ENCODE data around the gene CCDC24.

CCDC24 gene

DNA sequence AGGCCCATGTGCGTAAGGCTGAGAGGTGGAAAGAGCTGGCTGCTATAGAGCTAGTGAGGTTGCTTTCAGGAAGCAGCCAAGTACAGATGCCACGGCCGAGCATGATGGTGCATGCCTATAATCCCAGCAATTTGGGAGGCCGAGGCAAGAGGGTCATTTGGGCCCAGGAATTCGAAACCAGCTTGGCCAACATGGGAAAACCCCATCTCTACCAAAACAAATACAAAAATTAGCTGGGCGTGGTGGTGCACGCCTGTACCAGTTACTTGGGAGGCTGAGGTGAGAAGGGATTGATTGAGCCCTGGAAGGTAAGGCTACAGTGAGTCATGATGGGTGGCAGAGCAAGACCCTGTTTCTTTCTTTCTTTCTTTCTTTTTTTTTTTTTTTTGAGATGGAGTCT is 2.7 kb downstream of the CCDC24 start:
- no peak overlapping the region for H3K4me3 ChIP-seq (ENCODE audit: low read depth, low read length)
- TF ChIP-seq, protein P1, sequence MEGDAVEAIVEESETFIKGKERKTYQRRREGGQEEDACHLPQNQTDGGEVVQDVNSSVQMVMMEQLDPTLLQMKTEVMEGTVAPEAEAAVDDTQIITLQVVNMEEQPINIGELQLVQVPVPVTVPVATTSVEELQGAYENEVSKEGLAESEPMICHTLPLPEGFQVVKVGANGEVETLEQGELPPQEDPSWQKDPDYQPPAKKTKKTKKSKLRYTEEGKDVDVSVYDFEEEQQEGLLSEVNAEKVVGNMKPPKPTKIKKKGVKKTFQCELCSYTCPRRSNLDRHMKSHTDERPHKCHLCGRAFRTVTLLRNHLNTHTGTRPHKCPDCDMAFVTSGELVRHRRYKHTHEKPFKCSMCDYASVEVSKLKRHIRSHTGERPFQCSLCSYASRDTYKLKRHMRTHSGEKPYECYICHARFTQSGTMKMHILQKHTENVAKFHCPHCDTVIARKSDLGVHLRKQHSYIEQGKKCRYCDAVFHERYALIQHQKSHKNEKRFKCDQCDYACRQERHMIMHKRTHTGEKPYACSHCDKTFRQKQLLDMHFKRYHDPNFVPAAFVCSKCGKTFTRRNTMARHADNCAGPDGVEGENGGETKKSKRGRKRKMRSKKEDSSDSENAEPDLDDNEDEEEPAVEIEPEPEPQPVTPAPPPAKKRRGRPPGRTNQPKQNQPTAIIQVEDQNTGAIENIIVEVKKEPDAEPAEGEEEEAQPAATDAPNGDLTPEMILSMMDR (IDR thresholded peaks at IDR 0.05; ENCODE audit: low read depth, low read length), result no peak

DNA sequence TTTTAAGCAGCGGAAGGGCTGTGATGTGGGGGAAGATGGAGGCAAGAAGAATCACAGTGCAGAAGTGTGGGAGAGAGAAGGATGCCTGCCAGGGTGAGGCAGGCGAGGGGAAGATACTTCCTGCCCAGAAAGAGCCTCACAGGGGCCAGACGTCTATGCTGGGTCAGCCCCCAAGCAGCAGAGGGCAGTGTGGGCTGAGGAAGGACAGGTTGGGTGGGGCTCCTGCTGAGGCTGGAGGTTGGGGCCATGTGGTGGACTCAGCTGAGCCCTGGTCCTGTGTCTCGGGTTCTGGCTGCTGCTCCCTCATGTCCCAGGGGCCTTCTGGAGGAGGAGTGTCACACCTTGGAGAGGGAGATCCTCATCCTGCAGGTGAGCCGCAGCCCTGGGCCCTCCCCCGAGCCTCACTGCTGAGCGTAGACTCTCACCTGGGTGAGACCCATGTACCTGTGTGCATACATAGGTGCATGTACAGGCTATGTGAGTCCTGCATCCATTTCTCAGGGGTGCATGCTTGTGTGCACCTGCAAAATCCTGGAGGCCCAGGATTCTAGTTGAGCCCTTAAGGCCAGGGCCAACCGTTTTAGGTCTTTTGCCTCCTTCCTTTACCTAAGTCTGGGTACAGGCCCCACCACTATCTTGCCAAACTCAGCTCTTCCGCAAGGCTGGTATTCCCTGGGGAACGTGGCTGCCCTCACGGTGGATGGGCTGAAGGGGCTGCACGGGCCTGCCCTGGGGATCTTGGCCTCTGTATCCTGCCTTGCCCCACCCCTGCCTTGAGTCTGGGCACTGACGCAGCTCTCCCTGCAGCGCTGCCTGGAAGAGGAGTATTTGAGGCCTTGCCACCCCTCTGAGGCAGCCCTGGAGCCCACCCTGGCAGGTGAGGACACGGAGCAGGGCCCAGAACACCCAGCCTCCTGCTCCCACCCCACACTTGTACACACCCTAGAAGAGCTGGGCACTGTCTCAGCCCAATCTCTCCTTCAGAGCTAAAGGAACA is 3.7 kb downstream of the CCDC24 start:
- H3K4me3 ChIP-seq (ENCODE audit: low read depth, low read length), result no peak overlapping the region
- TF ChIP-seq, protein P1 (IDR thresholded peaks at IDR 0.05; ENCODE audit: low read depth, low read length), result 0 out of 2 replicates have a peak, but pooled peaks have one; percentile 13

DNA sequence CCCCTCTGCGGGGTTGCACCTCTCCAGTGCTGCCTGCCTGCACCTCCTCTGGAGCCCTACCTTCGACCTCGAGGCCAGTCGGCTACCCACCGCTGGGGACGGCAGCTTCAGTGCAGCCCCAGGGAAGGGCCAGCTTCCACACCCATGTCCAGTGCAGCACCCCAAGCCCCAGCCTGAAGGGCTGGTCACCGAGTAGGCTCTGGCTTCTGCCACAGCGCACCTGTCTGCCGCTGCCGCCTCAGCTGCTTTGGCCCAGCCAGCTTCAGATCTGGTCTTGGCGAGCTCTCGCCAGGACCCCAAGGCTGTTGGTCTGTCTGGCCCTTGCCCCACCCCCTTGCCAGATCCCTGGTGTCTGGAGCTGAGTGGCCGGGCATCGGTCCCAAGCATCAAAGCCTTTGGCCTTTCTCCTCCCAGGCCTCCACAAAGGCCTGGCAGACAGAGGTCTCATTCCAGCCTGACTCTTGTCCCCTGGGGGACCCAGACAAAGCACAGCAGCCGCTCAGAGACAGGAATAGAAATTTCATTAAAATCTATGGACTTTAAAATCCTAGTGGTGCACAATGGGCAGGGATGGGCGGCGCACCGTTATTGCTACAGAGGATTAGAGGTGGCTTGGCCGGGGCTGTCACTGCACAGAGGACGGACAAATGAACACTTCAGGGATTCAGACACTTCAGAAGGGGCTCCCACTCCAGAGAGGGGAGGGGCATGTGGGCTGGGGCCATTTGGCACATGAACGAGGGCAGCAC is 4.8 kb downstream of the CCDC24 start:
- no peak overlapping the region for H3K4me3 ChIP-seq (ENCODE audit: low read depth, low read length)
- TF ChIP-seq, protein P1 (IDR thresholded peaks at IDR 0.05; ENCODE audit: low read depth, low read length), result no peak

DNA sequence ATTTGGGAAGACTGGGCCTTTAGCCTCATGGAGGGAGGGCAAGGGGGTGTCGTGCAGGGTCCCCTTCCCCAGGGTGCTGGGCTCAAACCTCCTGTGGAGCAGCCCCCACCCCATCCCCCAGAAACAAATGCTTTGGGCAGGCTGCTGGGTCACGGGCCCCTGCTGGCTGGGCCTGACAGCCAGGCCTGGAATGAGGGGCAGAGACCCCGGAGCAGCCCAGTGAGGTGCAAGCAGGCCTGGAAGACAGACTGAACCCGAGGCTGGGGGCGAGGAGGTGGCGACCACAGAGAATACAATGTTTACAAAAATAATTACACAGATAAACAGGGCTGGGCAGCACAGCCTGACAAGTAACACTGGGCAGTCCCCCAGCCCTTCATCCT is 5.3 kb downstream of the CCDC24 start:
- TF ChIP-seq, protein P1 (IDR thresholded peaks at IDR 0.05; ENCODE audit: low read depth, low read length), result no peak
- H3K4me3 ChIP-seq (ENCODE audit: low read depth, low read length), result no peak overlapping the region

DNA sequence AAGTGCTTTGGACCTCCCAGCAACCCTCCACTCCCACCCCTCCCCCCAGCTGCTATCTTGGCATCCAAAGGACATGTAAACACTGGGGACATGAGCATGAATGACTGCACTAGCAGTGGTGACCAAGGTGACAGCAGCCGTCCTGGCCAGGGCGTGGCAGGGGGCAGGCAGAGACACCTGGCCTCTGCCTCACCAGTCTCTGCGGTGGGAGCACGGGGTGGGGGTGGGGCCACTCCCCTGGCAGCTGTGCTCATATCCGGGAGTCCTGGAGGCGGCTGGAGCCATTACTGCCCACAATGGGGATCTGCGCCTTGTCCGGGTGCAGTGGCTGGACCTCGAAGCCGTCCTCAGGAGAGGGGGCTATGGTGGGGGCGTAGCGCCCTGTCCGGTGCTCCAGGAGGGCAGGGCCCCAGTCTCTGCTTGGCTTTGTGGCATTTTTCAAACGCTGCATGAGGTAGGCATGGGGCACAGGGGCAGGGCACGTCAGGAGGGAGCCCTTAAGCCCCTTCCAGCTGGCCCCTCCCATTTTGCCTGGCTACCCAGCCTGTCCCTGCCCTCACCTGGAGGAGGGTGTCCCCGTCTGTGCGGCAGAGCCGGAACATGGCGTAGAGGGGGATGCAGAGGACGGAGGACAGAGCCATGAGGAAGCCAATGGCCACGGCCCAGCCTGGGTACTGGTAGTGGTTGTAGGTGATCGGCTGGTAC is 6.0 kb downstream of the CCDC24 start:
- TF ChIP-seq, protein P1 (IDR thresholded peaks at IDR 0.05; ENCODE audit: low read depth, low read length), result no peak

DNA sequence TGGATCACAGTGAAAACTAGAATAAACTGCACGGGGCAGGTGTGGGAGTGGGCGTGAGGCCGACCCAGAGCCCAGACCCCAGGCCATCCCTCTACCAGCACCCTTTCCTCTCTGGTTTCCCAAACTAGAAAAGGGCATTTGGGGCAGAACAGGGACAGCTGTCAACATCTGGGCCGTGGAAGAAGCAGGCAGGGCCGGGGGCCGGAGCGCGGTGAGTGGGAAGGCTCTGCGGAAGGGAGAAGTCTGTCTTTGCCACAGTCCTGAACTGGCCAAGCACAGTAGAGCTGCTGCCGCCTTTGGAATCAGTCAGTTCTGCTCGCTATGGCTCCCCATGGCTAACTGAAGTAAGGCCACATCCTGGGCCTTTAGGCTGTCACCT is 6.6 kb downstream of the CCDC24 start:
- H3K4me3 ChIP-seq (ENCODE audit: low read depth, low read length), result no peak overlapping the region
- TF ChIP-seq, protein P1 (IDR thresholded peaks at IDR 0.05; ENCODE audit: low read depth, low read length), result no peak

More for the DNA sequence above, 6.0 kb downstream of the CCDC24 start:
- no peak overlapping the region for H3K4me3 ChIP-seq (ENCODE audit: low read depth, low read length)

Data from WI38 (cell line).